Measurements from ENCODE around the gene PHTF1.

Gene PHTF1

DNA sequence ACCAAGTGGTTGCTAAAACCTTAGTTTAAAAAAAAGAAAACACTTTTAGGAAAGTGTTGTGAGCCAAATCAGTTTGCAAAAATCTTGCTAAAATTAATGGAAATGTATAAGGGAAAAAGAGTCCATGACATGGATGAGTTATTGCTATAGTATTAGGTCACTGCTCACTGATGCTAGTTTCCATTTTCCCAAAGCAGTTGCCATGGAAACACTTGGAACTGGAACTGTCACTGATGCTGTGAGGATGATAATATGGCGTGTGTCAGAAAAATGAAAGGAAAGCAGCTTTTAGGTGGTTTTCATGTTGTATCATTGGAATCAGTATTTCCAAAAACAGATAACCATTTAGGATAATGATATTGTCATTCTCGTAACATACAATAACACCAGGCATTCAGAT lies 104.4 kb downstream of the PHTF1 start:
- TF ChIP-seq SIN3A (IDR thresholded peaks at IDR 0.05; ENCODE audit: borderline replicate concordance, insufficient read depth, low read length) (no peak), TAF1 (IDR thresholded peaks at IDR 0.05; ENCODE audit: borderline replicate concordance, insufficient read depth, low read length) (no peak), POLR2AphosphoS5 (IDR thresholded peaks at IDR 0.05; ENCODE audit: low read depth, low read length) (no peak), FOXP2 (optimal IDR thresholded peaks at IDR 0.05; ENCODE audit: borderline replicate concordance, extremely low read depth, extremely low read length, insufficient read depth) (no peak)
- TF ChIP-seq, protein P1, sequence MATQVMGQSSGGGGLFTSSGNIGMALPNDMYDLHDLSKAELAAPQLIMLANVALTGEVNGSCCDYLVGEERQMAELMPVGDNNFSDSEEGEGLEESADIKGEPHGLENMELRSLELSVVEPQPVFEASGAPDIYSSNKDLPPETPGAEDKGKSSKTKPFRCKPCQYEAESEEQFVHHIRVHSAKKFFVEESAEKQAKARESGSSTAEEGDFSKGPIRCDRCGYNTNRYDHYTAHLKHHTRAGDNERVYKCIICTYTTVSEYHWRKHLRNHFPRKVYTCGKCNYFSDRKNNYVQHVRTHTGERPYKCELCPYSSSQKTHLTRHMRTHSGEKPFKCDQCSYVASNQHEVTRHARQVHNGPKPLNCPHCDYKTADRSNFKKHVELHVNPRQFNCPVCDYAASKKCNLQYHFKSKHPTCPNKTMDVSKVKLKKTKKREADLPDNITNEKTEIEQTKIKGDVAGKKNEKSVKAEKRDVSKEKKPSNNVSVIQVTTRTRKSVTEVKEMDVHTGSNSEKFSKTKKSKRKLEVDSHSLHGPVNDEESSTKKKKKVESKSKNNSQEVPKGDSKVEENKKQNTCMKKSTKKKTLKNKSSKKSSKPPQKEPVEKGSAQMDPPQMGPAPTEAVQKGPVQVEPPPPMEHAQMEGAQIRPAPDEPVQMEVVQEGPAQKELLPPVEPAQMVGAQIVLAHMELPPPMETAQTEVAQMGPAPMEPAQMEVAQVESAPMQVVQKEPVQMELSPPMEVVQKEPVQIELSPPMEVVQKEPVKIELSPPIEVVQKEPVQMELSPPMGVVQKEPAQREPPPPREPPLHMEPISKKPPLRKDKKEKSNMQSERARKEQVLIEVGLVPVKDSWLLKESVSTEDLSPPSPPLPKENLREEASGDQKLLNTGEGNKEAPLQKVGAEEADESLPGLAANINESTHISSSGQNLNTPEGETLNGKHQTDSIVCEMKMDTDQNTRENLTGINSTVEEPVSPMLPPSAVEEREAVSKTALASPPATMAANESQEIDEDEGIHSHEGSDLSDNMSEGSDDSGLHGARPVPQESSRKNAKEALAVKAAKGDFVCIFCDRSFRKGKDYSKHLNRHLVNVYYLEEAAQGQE (IDR thresholded peaks at IDR 0.05; ENCODE audit: insufficient read depth in 1 of 2, low read depth in 2 of 2, low read length in 2 of 2) = no peak

DNA sequence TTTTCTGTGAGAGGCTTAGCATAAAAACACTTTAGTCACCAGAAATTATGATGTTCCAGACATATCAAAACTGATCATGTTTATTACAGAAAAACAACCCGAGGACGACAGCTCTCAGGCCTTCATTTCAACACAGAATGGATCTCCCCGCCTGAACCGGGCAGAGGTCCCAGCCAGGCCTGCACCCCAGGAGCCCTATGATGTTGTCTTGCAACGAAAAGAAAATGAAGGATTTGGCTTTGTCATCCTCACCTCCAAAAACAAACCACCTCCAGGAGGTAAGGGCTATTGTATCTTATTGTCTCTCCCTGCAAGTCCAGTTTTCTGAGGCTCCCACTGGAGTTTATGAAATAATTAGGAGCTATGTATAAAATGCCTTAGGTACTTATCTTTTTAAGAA lies 105.5 kb downstream of the PHTF1 start:
- TF ChIP-seq POLR2AphosphoS5 (IDR thresholded peaks at IDR 0.05; ENCODE audit: low read depth, low read length) = no peak
- no peak for TF ChIP-seq SIN3A (IDR thresholded peaks at IDR 0.05; ENCODE audit: borderline replicate concordance, insufficient read depth, low read length)
- TF ChIP-seq, protein P1 (IDR thresholded peaks at IDR 0.05; ENCODE audit: insufficient read depth in 1 of 2, low read depth in 2 of 2, low read length in 2 of 2) = no peak
- no peak for TF ChIP-seq TAF1 (IDR thresholded peaks at IDR 0.05; ENCODE audit: borderline replicate concordance, insufficient read depth, low read length)
- no peak for TF ChIP-seq FOXP2 (optimal IDR thresholded peaks at IDR 0.05; ENCODE audit: borderline replicate concordance, extremely low read depth, extremely low read length, insufficient read depth)

DNA sequence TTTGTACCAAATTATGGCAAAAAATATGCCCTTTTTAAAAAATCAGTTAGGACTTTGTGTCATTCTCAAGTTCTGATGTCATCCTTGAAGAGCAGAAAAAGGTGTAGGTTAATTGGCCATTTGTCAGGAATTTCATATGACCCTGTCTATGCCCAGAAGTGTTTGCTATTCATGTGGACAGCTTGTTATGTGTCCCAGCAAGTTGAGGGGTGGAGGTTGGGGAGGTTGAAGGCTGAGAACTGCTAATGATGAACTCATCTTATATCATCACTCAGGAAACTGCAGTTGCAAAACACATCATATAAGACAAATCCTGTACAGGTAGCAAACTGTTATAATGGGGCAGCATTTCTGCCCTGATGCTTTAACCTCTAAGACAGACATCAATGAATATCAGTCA lies 106.5 kb downstream of the PHTF1 start:
- TF ChIP-seq POLR2AphosphoS5 (IDR thresholded peaks at IDR 0.05; ENCODE audit: low read depth, low read length) (no peak), SIN3A (IDR thresholded peaks at IDR 0.05; ENCODE audit: borderline replicate concordance, insufficient read depth, low read length) (no peak), TAF1 (IDR thresholded peaks at IDR 0.05; ENCODE audit: borderline replicate concordance, insufficient read depth, low read length) (no peak), FOXP2 (optimal IDR thresholded peaks at IDR 0.05; ENCODE audit: borderline replicate concordance, extremely low read depth, extremely low read length, insufficient read depth) (no peak)
- TF ChIP-seq, protein P1 (IDR thresholded peaks at IDR 0.05; ENCODE audit: insufficient read depth in 1 of 2, low read depth in 2 of 2, low read length in 2 of 2) = no peak

DNA sequence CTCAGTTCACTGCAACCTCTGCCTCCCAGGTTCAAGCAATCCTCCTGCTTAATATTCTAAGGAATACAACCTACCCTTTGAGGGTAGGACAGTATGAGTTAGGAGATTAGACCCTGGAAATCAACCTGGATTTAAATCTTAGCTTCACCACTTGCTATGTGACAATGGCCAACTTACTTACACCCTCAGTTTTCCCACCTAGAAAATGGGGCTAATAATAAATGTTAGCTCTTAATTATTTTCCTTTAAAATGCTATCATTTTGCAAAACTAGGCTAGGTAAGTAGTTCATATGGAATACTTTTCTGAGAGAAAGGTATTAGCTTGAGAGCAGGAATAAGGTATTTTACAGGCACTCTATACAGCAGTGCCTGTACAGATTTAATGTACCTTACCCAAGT lies 110.8 kb downstream of the PHTF1 start:
- no peak for TF ChIP-seq FOXP2 (optimal IDR thresholded peaks at IDR 0.05; ENCODE audit: borderline replicate concordance, extremely low read depth, extremely low read length, insufficient read depth)
- no peak for TF ChIP-seq SIN3A (IDR thresholded peaks at IDR 0.05; ENCODE audit: borderline replicate concordance, insufficient read depth, low read length)
- TF ChIP-seq TAF1 (IDR thresholded peaks at IDR 0.05; ENCODE audit: borderline replicate concordance, insufficient read depth, low read length) = no peak
- TF ChIP-seq, protein P1 (IDR thresholded peaks at IDR 0.05; ENCODE audit: insufficient read depth in 1 of 2, low read depth in 2 of 2, low read length in 2 of 2) = no peak
- TF ChIP-seq POLR2AphosphoS5 (IDR thresholded peaks at IDR 0.05; ENCODE audit: low read depth, low read length) = no peak

DNA sequence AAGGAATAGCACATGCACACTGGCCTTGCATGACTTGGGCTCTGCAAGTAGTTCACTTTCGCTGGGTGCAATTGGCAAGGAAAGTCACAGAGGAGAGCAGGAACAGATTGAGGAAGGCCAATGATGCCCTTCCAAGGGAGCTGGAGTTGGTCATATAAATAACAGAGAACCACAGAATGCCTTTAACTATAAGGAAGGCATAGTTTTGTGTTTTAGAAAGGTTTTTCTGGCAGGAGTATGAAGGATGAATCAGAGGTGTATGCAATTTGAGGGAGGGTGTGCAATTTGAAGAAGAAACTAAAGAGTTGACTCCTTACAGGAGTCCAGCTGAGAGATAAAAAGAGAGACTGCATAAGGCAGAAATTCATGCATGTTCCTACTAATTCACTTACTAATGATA lies 112.1 kb downstream of the PHTF1 start:
- no peak for TF ChIP-seq SIN3A (IDR thresholded peaks at IDR 0.05; ENCODE audit: borderline replicate concordance, insufficient read depth, low read length)
- no peak for TF ChIP-seq TAF1 (IDR thresholded peaks at IDR 0.05; ENCODE audit: borderline replicate concordance, insufficient read depth, low read length)
- no peak for TF ChIP-seq POLR2AphosphoS5 (IDR thresholded peaks at IDR 0.05; ENCODE audit: low read depth, low read length)
- TF ChIP-seq, protein P1 (IDR thresholded peaks at IDR 0.05; ENCODE audit: insufficient read depth in 1 of 2, low read depth in 2 of 2, low read length in 2 of 2) = no peak
- no peak for TF ChIP-seq FOXP2 (optimal IDR thresholded peaks at IDR 0.05; ENCODE audit: borderline replicate concordance, extremely low read depth, extremely low read length, insufficient read depth)
